ENCODE measurements around the gene NOX1. TPM values are rescaled to one million over a fixed set of nuclear protein-coding genes. Genes with fewer than 3 reads are reported as not detected.

The NOX1 gene
- total RNA-seq, 3 donors from 2014 or later, result 27.8 to 109 (median 96.7) TPM

GRCh38 chrX:100850317-100850716 lies 23.8 kb downstream of the NOX1 start:
- intact Hi-C loops (cut with DNase I, micrococcal nuclease), result no loop called here
- H3K9me3 ChIP-seq, result no peaks in the 10 kb centered on the region
- no peak for ATAC-seq

GRCh38 chrX:100831219-100831946 lies 42.8 kb downstream of the NOX1 start:
- H3K36me3 ChIP-seq (ENCODE audit: low read depth), result no peaks in the 10 kb centered on the region
- no peak for TF ChIP-seq CTCF (IDR thresholded peaks at IDR 0.05)
- no peaks in the 10 kb centered on the region for H3K4me1 ChIP-seq (ENCODE audit: low read depth)
- H3K4me3 ChIP-seq, result no peak overlapping the region
- no peaks in the 10 kb centered on the region for H3K9me3 ChIP-seq
- intact Hi-C loops (cut with DNase I, micrococcal nuclease), result no loop called here
- ATAC-seq (no peak), DNase-seq (no peak)

More at GRCh38 chrX:100850317-100850716, 23.8 kb downstream of the NOX1 start:
- Histone ChIP-seq H3K36me3 (ENCODE audit: low read depth) (no peaks in the 10 kb centered on the region), H3K4me1 (ENCODE audit: low read depth) (no peaks in the 10 kb centered on the region), H3K4me3 (no peak overlapping the region)
- no peak for DNase-seq
- no peak for TF ChIP-seq CTCF (IDR thresholded peaks at IDR 0.05)

- H3K9me3 ChIP-seq, result no peaks in the 10 kb centered on the region
- DNase-seq (no peak), ATAC-seq (no peak)
- H3K4me1 ChIP-seq (ENCODE audit: low read depth), result no peaks in the 10 kb centered on the region
- intact Hi-C loops (cut with DNase I, micrococcal nuclease), result no loop called here
- no peaks in the 10 kb centered on the region for H3K36me3 ChIP-seq (ENCODE audit: low read depth)
- TF ChIP-seq CTCF (IDR thresholded peaks at IDR 0.05), result no peak
- H3K4me3 ChIP-seq, result no peak overlapping the region
Measured at GRCh38 chrX:100830547-100830946, 43.6 kb downstream of the NOX1 start.

- TF ChIP-seq CTCF (IDR thresholded peaks at IDR 0.05), result no peak
- ATAC-seq, result no peak
Measured at GRCh38 chrX:100830143-100830542, 44.0 kb downstream of the NOX1 start.

GRCh38 chrX:100829730-100830129 lies 44.4 kb downstream of the NOX1 start:
- intact Hi-C loops (cut with DNase I, micrococcal nuclease), result no loop called here
- H3K36me3 ChIP-seq (ENCODE audit: low read depth), result no peaks in the 10 kb centered on the region
- ATAC-seq (no peak), DNase-seq (no peak)
- no peaks in the 10 kb centered on the region for H3K9me3 ChIP-seq
- no peak overlapping the region for H3K4me3 ChIP-seq
- TF ChIP-seq CTCF (IDR thresholded peaks at IDR 0.05), result no peak
- no peaks in the 10 kb centered on the region for H3K4me1 ChIP-seq (ENCODE audit: low read depth)

More at GRCh38 chrX:100830143-100830542, 44.0 kb downstream of the NOX1 start:
- no peak for DNase-seq
- H3K36me3 ChIP-seq (ENCODE audit: low read depth), result no peaks in the 10 kb centered on the region
- H3K4me1 ChIP-seq (ENCODE audit: low read depth), result no peaks in the 10 kb centered on the region
- no peak overlapping the region for H3K4me3 ChIP-seq
- no peaks in the 10 kb centered on the region for H3K9me3 ChIP-seq
- intact Hi-C loops (cut with DNase I, micrococcal nuclease), result no loop called here

Measured in mucosa of descending colon (tissue), 3 donors.